ENCODE data around the gene NAT8. TPM values are rescaled to one million over a fixed set of nuclear protein-coding genes. Genes with fewer than 3 reads are reported as not detected.
"Not testable (repeated sequence)": the region's sequence is repeated elsewhere in the genome, so short reads cannot be mapped to it uniquely, and the experiment has no call there.

NAT8 gene
- total and polyA plus RNA-seq, 2 of the 8 experiments (the other 6 are each of a cell fraction or from before 2014, with no cell fraction given): not detected

DNA sequence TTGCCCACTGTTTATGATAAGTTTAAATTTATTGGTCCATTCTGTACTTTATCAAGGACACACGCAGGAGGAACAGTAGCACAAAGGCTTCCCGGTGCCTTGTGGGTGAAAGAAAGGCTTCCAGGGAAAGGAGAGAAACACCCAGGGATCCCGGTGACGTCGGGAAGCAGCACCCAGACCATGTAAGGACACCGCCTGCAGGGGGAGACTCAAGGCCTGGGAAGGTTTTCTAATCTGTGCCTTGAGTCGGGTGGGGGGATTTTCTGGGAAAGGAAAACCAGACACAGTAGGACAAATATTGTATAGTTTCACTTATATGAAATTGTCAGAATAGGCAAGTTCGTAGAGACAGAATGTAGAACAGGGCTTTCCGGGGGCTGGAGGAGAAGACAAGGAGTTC is 42.7 kb upstream of the NAT8 start:
- peak; percentile 74 for FAIRE-seq

DNA sequence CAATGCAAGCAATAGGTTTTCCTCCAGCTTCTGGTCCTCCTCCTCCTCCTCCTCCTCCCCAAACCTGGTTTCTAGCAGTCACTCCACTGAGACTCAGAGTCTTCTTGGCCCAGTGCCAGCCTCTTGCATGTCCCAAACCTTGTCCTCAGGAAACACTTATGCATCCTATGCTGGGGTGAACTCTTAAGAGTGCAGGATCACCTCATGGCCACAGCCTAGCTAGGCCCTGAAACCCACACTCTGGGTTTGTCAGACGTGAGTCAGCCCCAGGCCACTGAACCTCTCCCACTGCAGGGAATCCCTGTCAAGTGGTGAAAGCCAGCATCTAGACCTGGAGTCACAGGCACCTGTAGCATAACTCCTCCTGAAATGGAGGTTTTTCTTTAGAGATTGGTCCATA is 42.1 kb upstream of the NAT8 start:
- H3K79me2 ChIP-seq (ENCODE audit: control insufficient read depth in 1 of 2, insufficient read depth in 2 of 2, low read length in 2 of 2); H3K27ac ChIP-seq (ENCODE audit: low read depth, low read length); H3K9me3 ChIP-seq (ENCODE audit: insufficient read depth in 2 of 2, low read depth in 1 of 2, low read length in 1 of 2); FAIRE-seq; H3K4ac ChIP-seq (replicated peaks; ENCODE audit: insufficient read length, low read depth, low read length); H2BK20ac ChIP-seq (ENCODE audit: low read length); H4K20me1 ChIP-seq (replicated peaks in 1 of 2; ENCODE audit: control insufficient read depth in 1 of 2, insufficient read depth in 2 of 2, low read length in 2 of 2); DNase-seq (ENCODE audit: low read depth in 1 of 2, low spot score in 2 of 2); H3K79me1 ChIP-seq (ENCODE audit: low read depth, low read length); H3K27me3 ChIP-seq (replicated peaks in 1 of 4; ENCODE audit: control insufficient read depth in 3 of 4, extremely low read depth in 1 of 4, insufficient read depth in 3 of 4, low read length in 3 of 4); H4K91ac ChIP-seq (replicated peaks; ENCODE audit: insufficient read length, low read length); H2BK12ac ChIP-seq (ENCODE audit: low read depth, low read length); H2BK5ac ChIP-seq (ENCODE audit: low read depth, low read length); H3K4me1 ChIP-seq (replicated peaks in 1 of 4; ENCODE audit: control insufficient read depth in 3 of 4, insufficient read depth in 4 of 4, low read length in 3 of 4); H3K23me2 ChIP-seq (ENCODE audit: low read depth, low read length); H2BK15ac ChIP-seq (ENCODE audit: low read length); H3K23ac ChIP-seq (ENCODE audit: insufficient read length); H3K36me3 ChIP-seq (ENCODE audit: control insufficient read depth in 2 of 4, insufficient read depth in 4 of 4, low read length in 3 of 4); H2AFZ ChIP-seq (ENCODE audit: low read length); POLR2A ChIA-PET (ENCODE audit: partially characterized antibody); H3K18ac ChIP-seq (ENCODE audit: extremely low read depth, low read length); H2AK5ac ChIP-seq (ENCODE audit: low read depth, low read length); H3K4me2 ChIP-seq (ENCODE audit: insufficient read depth in 1 of 2, low read depth in 2 of 2, low read length in 2 of 2); H4K5ac ChIP-seq (ENCODE audit: insufficient read length, low read depth, low read length); H3K14ac ChIP-seq (ENCODE audit: insufficient read length); H3K4me3 ChIP-seq (ENCODE audit: extremely low read depth in 1 of 4, insufficient read depth in 2 of 4, low read depth in 3 of 4, low read length in 4 of 4); H4K8ac ChIP-seq (ENCODE audit: extremely low read depth, insufficient read depth, low read length); H3K9ac ChIP-seq (replicated peaks in 1 of 4; ENCODE audit: extremely low read depth in 1 of 4, low read depth in 3 of 4, low read length in 3 of 4); H2BK120ac ChIP-seq (replicated peaks; ENCODE audit: low read depth, low read length); H3K56ac ChIP-seq (replicated peaks; ENCODE audit: insufficient read length, low read depth, low read length): not testable (repeated sequence)
- CTCF ChIA-PET (ENCODE audit: partially characterized antibody): interaction anchor here (1.3 kb wide), 1 partner anchor 11 kb away, joined by 3 read pairs; no protein-coding TSS in a partner anchor
- WGBS, 2 experiments (ENCODE audit: extremely low coverage in 1 of 2, insufficient coverage in 1 of 2, insufficient read length in 1 of 2, insufficient replicate concordance in 2 of 2, low coverage in 1 of 2, low lambda C conversion rate in 2 of 2, missing lambda C conversion rate in 1 of 2): 85% methylated on average over 1 of the region's 1 CpG; no CpG with 5 or more reads in 1 of the 2 experiments

More for the DNA sequence above, 42.7 kb upstream of the NAT8 start:
- H3K9me3 ChIP-seq (ENCODE audit: insufficient read depth in 2 of 2, low read depth in 1 of 2, low read length in 1 of 2); H2AK5ac ChIP-seq (ENCODE audit: low read depth, low read length); H3K56ac ChIP-seq (replicated peaks; ENCODE audit: insufficient read length, low read depth, low read length); H2BK120ac ChIP-seq (replicated peaks; ENCODE audit: low read depth, low read length); H3K4me2 ChIP-seq (ENCODE audit: insufficient read depth in 1 of 2, low read depth in 2 of 2, low read length in 2 of 2); H3K79me1 ChIP-seq (ENCODE audit: low read depth, low read length); H2BK20ac ChIP-seq (ENCODE audit: low read length); POLR2A ChIA-PET (ENCODE audit: partially characterized antibody); H3K23ac ChIP-seq (ENCODE audit: insufficient read length); H2BK15ac ChIP-seq (ENCODE audit: low read length); H3K27ac ChIP-seq (ENCODE audit: low read depth, low read length); H2AFZ ChIP-seq (ENCODE audit: low read length); H4K20me1 ChIP-seq (replicated peaks in 1 of 2; ENCODE audit: control insufficient read depth in 1 of 2, insufficient read depth in 2 of 2, low read length in 2 of 2); H3K4me1 ChIP-seq (replicated peaks in 1 of 4; ENCODE audit: control insufficient read depth in 3 of 4, insufficient read depth in 4 of 4, low read length in 3 of 4); H3K18ac ChIP-seq (ENCODE audit: extremely low read depth, low read length); H3K23me2 ChIP-seq (ENCODE audit: low read depth, low read length); H3K79me2 ChIP-seq (ENCODE audit: control insufficient read depth in 1 of 2, insufficient read depth in 2 of 2, low read length in 2 of 2); H3K9ac ChIP-seq (replicated peaks in 1 of 4; ENCODE audit: extremely low read depth in 1 of 4, low read depth in 3 of 4, low read length in 3 of 4); H4K5ac ChIP-seq (ENCODE audit: insufficient read length, low read depth, low read length); H4K8ac ChIP-seq (ENCODE audit: extremely low read depth, insufficient read depth, low read length); H3K36me3 ChIP-seq (ENCODE audit: control insufficient read depth in 2 of 4, insufficient read depth in 4 of 4, low read length in 3 of 4); H3K4ac ChIP-seq (replicated peaks; ENCODE audit: insufficient read length, low read depth, low read length); CTCF ChIA-PET (ENCODE audit: partially characterized antibody); H3K14ac ChIP-seq (ENCODE audit: insufficient read length); H4K91ac ChIP-seq (replicated peaks; ENCODE audit: insufficient read length, low read length); H2BK12ac ChIP-seq (ENCODE audit: low read depth, low read length); H3K27me3 ChIP-seq (replicated peaks in 1 of 4; ENCODE audit: control insufficient read depth in 3 of 4, extremely low read depth in 1 of 4, insufficient read depth in 3 of 4, low read length in 3 of 4); H3K4me3 ChIP-seq (ENCODE audit: extremely low read depth in 1 of 4, insufficient read depth in 2 of 4, low read depth in 3 of 4, low read length in 4 of 4); H2BK5ac ChIP-seq (ENCODE audit: low read depth, low read length): not testable (repeated sequence)
- peak in 1 of 2 experiments; percentile 6; a peak in 1 of 4 replicates for TF ChIP-seq RAD21 (IDR thresholded peaks at IDR 0.05 in 1 of 2, conservative IDR thresholded peaks at IDR 0.05 in 1 of 2; ENCODE audit: low read depth in 2 of 2, low read length in 2 of 2)
- DNase-seq (ENCODE audit: low read depth in 1 of 2, low spot score in 2 of 2): peak in 1 of 2 experiments; percentile 56
- 55% methylated on average over 9 of the region's 9 CpGs; no CpG with 5 or more reads in 1 of the 2 experiments for WGBS, 2 experiments (ENCODE audit: extremely low coverage in 1 of 2, insufficient coverage in 1 of 2, insufficient read length in 1 of 2, insufficient replicate concordance in 2 of 2, low coverage in 1 of 2, low lambda C conversion rate in 2 of 2, missing lambda C conversion rate in 1 of 2)
